Stimulated activated CD4-positive, alpha-beta T cell treated with anti-CD3 and anti-CD28 coated beads, Interleukin-2, amount 100 ng/mL, for 48 hours (primary cell): ENCODE results near the gene AKT2.

Experiments used
- DNase-seq, 2 donors: peaks; one replicate each; pipeline ENCODE4 v3.0.0-alpha.2; 2020

The AKT2 gene

GRCh38 chr19:40216013-40216776 is 69.0 kb downstream of the AKT2 start:
- no peak for DNase-seq

DNA sequence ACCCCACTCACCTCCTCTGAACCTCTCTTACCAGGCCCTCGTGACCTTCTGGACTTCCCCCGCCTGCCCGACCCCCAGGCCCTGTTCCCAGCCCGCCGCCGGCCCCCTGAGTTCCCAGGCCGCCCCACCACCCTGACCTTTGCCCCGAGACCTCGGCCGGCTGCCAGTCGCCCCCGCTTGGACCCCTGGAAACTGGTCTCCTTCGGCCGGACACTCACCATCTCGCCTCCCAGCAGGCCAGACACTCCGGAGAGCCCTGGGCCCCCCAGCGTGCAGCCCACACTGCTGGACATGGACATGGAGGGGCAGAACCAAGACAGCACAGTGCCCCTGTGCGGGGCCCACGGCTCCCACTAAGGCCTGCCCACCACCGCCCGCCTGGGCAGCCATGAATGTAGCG is 70.2 kb downstream of the AKT2 start:
- no peak for DNase-seq

DNA sequence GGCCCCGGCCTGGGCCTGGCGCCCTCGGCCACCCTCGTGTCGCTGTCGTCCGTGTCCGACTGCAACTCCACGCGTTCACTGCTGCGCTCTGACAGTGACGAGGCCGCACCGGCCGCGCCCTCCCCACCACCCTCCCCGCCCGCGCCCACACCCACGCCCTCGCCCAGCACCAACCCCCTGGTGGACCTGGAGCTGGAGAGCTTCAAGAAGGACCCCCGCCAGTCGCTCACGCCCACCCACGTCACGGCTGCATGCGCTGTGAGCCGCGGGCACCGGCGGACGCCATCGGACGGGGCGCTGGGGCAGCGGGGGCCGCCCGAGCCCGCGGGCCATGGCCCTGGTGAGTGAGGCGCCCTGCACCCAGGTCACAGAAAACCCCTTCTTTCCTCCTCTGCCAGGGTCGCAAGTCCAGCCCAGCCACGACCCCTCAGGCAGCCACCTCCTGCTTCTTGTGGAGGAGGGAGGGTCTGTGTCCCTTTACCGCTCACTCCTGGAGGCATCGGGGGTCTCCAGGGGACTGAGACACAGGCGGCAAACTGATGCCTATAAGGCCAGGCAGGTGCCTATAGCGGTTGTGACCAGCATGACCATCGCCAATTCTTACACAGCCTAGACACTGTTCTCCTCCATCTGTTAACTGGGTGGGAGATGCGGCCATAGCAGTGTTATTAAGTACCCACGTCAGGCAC is 71.1 kb downstream of the AKT2 start:
- no peak for DNase-seq

- DNase-seq: no peak
Observed at GRCh38 chr19:40213251-40213829, 71.8 kb downstream of the AKT2 start.

DNA sequence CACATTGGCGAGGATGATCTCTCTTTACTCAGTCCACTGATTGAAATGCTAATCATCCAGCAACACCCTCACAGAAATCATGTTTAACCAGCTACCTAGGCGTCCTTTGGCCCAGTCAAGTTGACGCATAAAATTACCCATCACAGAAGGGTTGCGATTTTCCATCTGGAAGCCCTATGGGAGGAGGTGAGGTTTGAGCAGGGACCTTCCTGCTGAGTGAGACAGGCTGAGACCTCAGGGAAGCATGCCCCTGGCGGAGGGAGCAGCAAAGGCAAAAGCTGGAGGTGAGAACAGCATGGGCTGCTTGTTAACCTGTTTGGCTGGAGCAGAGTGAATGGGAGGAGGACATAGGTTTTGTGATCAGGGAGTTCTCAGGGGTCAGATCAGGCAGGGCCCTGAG is 74.3 kb downstream of the AKT2 start:
- DNase-seq: no peak

- no peak for DNase-seq
Observed at GRCh38 chr19:40208602-40209001, 76.5 kb downstream of the AKT2 start.

- no peak for DNase-seq
Observed at GRCh38 chr19:40205760-40206159, 79.4 kb downstream of the AKT2 start.

- no peak for DNase-seq
Observed at GRCh38 chr19:40204381-40204780, 80.8 kb downstream of the AKT2 start.

GRCh38 chr19:40200341-40201099 is 84.6 kb downstream of the AKT2 start:
- DNase-seq: no peak

DNA sequence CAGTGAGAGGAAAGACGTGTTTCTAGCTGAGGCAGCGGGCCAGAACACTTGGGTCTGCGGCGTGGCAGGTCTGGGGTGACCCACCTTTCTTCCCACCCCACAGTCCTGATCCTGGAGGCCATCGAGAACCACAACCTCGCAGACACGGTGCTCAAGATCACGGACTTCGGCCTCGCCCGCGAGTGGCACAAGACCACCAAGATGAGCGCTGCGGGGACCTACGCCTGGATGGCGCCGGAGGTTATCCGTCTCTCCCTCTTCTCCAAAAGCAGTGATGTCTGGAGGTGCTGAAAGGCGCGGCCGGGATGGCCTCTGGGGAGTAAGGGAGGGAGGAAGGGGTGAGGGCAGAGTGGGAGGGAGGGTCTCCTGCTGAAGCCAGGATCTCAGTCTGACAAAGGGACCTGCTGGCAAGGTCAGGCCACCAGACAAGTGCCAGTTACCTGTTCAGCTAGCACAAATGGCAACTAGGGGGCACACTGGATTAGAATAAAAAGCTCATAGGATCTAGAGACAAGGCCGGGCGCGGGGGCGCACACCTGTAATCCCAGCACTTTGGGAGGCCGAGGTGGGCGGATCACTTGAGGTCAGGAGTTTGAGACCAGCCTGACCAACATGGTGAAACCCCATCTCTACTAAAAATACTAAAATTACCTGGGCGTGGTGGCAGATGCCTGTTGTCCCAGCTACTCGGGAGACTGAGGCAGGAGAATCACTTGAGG is 86.7 kb downstream of the AKT2 start:
- DNase-seq: no peak

GRCh38 chr19:40193587-40193849 is 91.6 kb downstream of the AKT2 start:
- no peak for DNase-seq

DNA sequence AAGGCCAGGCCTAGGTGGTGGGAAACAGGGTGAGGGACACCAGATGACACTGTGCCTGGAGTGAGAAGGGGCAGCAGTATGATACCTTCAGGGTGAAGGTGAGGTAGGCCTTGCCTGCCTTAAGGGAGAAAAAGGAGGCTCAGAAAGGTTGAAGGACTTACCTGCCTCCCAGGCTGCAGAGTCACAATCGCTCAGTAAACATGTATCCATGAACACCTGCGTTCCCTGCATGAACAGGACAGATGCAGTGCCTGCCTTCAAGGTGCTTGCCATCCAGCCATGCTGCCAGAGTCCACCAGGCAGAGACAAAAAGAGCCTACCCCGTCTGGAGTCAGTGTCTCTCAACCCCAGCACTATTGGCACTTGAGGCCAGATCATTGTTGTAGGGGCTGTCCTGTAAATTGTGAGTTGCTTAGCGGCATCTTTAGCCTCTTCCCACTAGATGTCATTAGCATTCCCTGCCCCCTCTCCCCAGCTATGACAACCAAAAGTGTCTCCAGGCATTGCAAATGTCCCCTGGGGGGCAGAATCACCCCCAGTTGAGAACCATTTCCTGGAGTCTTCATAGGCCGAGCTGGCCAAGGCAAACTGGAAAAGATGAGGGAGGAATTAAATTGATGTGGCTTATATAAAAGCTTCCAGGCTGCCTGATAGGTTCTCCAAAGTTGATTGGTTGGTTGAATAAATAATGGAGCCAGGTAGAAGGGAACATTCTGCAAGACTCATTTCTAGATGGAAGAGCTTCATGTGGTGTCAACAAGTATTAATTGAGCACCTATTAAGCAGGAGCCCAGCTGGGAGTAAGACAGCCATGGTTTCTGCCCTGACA is 92.2 kb downstream of the AKT2 start:
- no peak for DNase-seq

- DNase-seq: no peak
Observed at GRCh38 chr19:40191836-40192646, 93.1 kb downstream of the AKT2 start.

DNA sequence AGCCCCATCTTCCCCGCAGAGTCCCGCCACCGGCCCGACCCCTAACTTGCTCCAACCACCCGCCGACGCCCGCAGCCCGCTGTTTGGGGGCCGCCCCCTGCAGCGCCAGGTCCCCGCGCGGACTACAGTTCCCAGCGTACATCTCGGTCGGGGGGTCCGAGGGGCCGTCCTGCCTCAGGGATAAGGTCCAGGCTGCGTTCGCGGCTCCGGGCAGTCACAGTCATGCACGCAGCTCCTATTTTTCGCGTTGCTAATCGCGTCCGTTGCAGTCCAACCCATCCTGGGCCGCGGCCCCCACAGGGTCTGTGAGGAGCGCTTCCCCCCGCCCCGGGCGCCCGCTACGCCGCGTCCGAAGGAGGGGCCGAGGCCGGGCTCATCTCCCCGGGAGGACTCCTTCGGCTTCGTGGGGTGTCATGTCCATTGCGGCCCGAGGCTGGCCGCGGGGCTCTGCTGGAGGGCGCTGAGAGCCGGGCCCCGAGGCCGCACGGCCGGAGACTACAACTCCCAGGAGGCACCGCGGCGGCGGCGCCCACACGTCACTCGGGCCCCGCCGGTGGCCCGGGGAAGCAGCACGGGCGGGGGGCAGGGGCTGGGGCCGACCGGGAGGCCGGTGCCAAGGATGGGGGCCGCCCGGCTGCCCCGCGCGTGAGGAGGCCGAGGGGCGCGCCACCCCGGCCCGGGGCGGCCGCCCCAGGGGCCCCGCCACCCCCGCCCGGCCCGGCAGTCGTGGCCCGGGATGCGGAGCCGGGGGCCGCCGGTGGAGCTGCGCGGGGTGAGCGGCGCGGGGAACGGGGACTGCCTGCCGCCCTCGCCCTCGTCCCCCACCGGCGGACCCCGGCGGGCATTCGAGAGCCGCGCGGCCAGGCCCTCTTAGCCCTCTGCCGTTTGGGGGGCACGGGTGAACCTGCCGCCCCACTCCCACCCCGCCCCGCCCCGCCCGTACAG is 94.0 kb downstream of the AKT2 start, which contains the start of gene MAP3K10:
Gene MAP3K10 (plus strand): TSS at position 536 of the 945 bp plus-strand sequence. CDS start 606 bp downstream, outside the sequence.
- DNase-seq: peak; percentile 66 to 73

DNA sequence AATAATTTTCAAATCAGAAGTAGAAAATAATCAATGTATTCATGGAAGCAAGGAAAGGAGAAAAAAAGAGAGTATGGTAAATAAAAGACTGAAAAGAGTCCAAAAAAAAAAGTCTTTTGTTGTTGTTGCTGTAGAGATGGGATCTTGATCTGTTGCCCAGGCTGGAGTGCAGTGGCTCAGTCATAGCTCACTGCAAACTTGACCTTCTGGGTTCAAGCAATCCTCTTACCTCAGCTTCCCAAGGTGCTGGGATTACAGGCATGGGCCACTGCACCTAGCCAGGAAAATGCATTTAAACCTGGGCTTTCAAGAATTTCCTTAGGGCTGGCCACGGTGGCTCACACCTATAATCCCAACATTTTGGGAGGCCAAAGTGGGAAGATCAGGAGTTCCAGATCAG is 100.9 kb downstream of the AKT2 start:
- no peak for DNase-seq
